HG02798 (cell line): Measurements from ENCODE around the gene PPP1R13L.
"Not testable (repeated sequence)": the region's sequence is repeated elsewhere in the genome, so short reads cannot be mapped to it uniquely, and the experiment has no call there.

ENCODE experiments used
- ATAC-seq: cut with Tn5 transposase; IDR thresholded peaks from one replicate; pipeline ENCODE4 v1.9.1; 2021; ENCODE audit warnings: mild to moderate bottlenecking; ENCODE audit not compliant: unreplicated experiment, poor library complexity

The PPP1R13L gene

DNA sequence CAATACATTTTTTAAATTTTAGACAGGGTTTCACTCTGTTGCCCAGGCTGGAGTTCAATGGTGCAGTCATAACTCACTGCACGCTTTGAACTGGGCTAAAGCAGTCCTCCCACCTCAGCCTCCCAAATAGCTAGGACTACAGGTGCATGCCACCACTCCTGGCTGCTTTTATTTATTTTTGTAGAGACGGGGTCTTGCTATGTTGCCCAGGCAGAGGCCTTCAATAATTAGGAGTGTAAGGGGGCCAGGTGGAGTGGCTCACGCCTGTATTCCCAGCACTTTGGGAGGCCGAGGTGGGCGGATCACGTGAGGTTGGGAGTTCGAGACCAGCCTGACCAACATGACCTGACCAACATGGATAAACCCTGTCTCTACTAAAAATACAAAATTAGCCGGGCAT is 27.7 kb upstream of the PPP1R13L start:
- not testable (repeated sequence) for ATAC-seq

DNA sequence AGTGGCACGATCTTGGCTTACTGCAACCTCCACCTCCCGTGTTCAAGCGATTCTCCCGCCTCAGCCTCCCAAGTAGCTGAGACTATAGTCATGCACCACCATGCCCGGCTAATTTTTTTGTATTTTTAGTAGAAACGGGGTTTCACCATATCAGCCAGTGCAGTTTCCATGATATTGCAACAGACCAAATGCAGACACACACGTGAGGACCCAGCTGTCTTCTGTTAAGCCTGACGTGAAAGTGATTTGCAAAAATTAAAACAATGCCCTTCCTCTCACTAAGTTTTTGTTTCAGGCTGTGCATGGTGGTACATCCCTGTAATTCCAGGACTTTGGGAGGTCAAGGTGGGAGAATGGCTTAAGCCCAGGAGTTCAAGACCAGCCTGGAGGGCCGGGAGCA is 26.1 kb upstream of the PPP1R13L start:
- ATAC-seq, result not testable (repeated sequence)

GRCh38 chr19:45429896-45430295 is 25.0 kb upstream of the PPP1R13L start:
- ATAC-seq, result not testable (repeated sequence)

GRCh38 chr19:45428384-45429231 is 23.7 kb upstream of the PPP1R13L start:
- ATAC-seq, result no peak

- ATAC-seq, result no peak
Measured at GRCh38 chr19:45424191-45425058, 19.6 kb upstream of the PPP1R13L start.

- ATAC-seq, result peak; percentile 80
Measured at GRCh38 chr19:45423589-45424190, 18.8 kb upstream of the PPP1R13L start, which contains the start of gene ERCC1. ERCC1 (minus strand) TSS chr19:45423917; CDS start chr19:45423374, 543 bp downstream.

DNA sequence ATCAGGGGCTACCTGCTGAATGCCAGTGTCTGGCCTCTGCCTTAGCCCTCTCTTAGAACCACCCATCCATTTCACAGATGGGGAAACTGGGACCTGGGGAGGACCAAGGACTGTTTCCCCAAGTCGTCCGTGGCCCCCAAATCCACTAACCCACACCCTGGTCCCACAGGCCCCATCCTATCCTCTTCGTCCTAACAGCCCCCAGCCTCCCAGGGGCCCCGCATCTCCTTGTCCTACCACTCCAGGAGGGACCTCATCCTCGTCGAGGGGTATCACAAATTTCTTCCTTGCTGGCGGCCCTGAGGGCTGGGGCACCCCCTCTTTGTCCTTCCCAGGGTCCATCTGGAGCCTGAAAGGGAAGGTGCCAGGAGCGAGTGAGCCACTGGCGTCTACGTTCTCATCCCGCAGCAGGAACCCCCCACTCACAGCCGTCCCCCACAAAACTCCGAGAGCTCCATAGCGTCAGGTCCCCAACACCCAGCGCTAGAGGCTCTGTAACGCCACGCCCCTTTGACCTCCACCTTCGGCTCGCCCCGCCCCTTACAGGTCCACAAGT is 18.2 kb upstream of the PPP1R13L start:
- ATAC-seq, result no peak

DNA sequence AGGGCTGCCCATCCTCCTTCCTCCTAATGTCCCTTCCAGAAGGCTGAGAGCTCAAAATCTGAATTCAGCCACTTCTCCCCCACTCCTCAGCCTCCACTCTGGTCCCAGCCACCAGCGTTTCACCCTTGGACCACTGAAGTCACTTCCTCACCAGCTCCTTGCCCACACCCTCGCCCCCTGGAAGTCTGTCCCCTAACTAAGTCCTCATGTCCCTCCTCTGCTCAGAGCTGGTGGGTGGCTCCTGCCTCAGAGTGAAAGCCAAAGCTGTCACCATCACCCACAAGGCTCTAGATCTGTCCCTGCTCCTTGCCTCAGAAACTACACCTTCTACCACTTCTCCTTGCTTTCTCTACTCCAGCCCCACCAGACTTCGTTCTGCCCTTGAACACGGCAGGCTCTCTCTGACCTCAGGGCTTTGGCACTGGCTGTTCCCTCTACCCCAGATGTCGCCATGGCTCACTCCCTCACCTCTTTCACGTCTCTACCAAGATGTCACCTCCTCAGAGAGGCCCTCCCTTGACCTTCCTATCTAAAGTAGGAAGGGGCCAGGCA is 17.2 kb upstream of the PPP1R13L start:
- ATAC-seq, result no peak

DNA sequence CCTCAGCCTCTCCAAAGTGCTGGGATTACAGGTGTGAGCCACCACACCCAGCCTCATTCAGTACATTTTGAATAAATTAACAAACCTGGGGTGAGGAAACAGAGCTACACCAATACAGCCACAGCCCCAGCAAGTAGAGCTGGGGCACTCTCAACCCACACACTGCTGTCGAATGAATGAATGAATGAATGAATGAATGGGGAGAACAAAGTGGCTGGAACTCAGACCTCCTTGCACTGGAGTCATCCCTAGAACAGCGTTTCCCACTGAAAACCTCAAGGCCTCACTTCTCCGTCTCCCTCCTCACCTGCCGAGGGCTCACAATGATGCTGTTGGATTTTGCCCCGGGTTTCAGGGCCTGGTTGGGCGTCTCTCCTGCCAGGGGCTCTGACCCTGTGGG is 16.0 kb upstream of the PPP1R13L start:
- no peak for ATAC-seq

DNA sequence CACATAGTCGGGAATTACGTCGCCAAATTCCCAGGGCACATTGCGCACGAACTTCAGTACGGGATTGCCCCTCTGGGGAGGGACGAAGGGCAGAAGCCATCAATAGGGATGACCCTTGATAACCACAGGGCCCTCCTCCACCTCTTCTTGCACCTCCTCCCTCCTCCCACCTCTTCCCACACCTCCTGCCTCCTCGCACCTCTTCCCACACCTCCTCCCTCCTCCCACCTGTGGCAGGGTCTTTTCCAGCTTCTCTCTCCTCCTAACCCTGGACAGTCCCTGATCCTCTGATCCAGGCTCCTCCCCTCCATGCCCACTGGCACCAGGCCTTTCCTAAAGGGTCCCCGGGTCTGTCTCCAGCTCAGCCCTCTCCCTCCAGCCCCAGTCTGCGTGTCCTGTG is 15.5 kb upstream of the PPP1R13L start:
- no peak for ATAC-seq

- ATAC-seq, result no peak
Measured at GRCh38 chr19:45419895-45420294, 15.0 kb upstream of the PPP1R13L start.

GRCh38 chr19:45419396-45419795 is 14.5 kb upstream of the PPP1R13L start:
- peak; percentile 56 for ATAC-seq

GRCh38 chr19:45418802-45419201 is 13.9 kb upstream of the PPP1R13L start:
- no peak for ATAC-seq

DNA sequence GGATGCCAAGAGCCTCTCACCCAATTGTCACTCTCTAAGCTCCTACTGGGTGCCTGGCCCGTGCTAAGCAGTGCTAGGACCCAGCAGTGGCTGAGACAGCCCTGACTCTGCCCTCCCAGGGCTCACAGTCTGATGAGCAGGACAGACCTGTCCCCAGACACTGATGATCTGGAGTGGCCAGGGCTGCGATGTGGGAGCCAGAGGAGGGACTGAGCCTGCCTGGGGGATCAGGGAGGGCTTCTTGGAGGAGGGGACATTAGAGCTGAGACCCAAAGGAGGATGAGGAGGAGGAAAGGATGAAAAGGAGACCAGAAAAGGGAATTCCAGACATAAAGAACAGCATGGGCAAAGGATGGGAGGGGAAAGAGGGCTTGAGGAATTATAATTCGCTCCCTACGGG is 12.3 kb upstream of the PPP1R13L start:
- no peak for ATAC-seq

DNA sequence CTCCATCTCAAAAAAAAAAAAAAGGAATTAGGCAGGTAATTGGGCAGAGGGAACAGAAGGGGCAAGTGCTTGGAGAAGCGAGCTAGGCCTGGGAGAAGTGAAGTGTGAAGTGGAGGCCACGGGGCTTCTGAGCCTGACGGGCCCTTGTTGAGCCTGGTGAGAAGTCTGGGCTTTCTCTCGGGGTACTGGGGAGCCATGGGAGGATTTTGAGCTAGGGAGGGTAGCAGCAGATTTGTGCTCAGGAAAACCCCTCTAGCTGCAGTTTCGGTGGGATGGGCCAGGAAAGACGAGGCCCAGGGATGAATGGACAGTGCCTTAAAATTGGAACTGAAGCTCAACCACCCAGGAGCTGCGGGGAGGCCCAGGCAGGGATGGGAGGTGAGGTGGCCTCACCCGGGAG is 9.6 kb upstream of the PPP1R13L start:
- ATAC-seq, result no peak

DNA sequence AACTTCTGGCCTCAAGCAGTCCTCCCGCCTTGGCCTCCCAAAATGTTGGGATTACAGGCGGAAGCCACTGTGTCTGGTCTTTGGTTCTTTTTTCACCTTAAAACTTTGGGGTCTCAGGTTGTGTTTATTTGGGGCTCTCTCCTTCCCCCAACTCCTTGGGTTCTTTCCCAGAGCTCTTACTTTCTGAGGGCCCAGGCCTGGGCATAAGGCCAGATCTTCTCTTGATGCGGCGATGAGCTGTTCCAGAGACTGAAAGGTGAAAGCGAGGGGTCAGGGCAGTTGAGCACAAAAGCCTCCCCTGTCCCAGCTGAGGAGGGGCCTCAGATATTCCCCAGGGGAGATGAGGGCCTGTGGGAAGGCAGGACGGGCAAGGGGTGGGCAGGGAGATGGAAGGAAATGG is 8.6 kb upstream of the PPP1R13L start:
- ATAC-seq, result no peak

DNA sequence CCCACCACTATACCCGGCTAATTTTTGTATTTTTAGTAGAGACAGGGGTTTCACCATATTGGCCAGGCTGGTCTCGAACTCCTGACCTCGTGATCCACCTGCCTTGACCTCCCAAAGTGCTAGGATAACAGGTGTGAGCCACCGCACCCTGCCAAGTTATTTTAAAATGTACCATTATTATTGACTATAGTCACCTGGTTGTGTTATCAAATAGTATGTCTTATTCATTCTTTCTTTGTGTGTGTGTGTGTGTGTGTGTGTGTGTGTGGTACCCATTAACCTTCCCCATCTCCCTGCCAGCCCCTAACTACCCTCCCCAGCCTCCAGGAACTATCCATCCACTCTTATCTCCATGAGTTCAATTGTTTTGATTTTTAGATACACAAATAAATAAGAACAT is 5.5 kb upstream of the PPP1R13L start:
- ATAC-seq, result not testable (repeated sequence)

DNA sequence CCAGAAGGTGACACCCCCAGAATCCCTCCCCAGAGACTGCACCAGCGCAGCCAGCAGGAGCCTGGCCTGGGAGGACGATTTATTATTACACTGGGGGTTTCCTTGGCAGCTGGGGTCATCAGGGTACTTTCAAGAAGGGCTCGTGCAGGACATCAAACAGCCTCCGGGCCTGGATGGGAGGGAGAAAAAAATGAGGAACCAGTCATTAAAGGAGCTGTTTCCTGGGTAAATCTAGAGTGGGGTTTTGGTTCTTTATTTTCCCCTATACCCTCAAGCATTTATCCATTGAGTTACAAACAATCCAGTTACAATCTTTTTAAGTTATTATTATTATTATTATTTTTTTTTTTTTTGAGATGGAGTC is 4.7 kb upstream of the PPP1R13L start:
- ATAC-seq, result no peak

DNA sequence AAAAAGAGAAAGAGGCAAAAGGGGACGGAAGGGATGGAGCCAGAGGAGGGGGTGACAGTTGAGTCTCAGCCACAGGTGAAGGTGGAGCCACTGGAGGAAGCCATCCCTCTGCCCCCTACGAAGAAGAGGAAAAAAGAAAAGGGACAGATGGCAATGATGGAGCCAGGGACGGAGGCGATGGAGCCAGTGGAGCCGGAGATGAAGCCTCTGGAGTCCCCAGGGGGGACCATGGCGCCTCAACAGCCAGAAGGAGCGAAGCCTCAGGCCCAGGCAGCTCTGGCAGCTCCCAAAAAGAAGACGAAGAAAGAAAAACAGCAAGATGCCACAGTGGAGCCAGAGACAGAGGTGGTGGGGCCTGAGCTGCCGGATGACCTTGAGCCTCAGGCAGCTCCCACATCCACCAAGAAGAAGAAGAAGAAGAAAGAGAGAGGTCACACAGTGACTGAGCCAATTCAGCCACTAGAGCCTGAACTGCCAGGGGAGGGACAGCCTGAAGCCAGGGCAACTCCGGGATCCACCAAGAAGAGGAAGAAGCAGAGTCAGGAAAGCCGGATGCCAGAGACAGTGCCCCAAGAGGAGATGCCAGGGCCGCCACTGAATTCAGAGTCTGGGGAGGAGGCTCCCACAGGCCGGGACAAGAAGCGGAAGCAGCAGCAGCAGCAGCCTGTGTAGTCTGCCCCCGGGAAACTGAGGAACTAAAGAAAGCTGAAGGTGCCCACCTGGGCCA is 4.1 kb upstream of the PPP1R13L start:
- no peak for ATAC-seq

DNA sequence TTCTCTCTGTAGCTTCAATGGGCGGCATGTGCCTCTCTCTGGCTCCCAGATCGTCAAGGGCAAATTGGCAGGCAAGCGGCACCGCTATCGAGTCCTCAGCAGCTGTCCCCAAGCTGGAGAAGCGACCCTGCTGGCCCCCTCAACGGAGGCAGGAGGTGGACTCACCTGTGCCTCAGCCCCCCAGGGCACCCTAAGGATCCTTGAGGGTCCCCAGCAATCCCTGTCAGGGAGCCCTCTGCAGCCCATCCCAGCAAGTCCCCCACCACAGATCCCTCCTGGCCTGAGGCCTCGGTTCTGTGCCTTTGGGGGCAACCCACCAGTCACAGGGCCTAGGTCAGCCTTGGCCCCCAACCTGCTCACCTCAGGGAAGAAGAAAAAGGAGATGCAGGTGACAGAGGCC is 3.3 kb upstream of the PPP1R13L start:
- no peak for ATAC-seq
